ENCODE results near the gene CTR9. TPM values are rescaled to one million over a fixed set of nuclear protein-coding genes. Genes with fewer than 3 reads are reported as not detected.

The CTR9 gene
- total and polyA plus RNA-seq, 2 of the 13 experiments (the other 11 are each of a cell fraction or from before 2014, with no cell fraction given): 6.6 to 22.1 TPM

DNA sequence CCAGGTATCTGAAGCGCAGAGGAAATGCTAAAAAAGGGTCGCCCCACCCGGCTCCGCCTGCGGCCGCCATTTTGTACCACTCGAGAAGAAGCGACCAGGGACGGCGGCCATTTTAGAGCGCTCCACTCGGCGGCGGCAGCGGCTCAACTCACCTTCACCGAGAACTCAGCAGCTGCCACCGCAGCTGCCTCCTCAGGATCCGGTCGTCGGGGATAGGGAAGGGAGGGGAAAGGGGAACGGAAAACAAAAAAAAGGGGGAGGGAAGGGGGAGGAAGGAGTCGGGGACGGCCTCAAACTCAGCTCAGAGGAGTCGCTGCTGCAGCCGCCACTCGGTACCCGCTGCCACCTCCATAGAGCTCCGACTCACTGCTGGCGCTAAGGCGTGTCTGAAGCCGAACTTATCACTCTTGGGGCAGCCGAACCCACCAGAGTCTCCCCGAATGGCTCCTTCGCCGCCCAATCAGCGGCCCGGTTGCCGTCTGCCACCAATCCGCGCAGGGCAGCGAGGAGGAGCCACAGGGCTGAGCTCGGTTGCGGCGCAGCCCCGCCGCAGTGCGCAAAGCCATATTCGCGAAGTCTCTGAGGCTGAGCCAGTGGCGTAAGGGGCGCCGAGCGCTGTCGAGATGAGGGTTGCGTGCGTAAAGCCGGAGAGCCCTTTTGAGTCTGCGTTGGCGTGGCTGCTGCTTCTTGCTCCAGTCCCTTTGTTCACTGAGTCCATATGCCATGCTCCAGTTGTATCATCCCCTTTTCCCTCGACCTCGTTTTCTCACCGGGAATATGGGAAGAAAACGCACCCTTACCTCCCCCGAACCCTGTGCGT is 57.7 kb downstream of the CTR9 start, which contains the start of gene EIF4G2 (continued):
- TF ChIP-seq GMEB2 (CRISPR knock-in tag; IDR thresholded peaks at IDR 0.05; ENCODE audit: low read depth) (no peak), LCORL (IDR thresholded peaks at IDR 0.05) (no peak), LCORL (CRISPR knock-in tag; IDR thresholded peaks at IDR 0.05) (peak; percentile 65; the same call in 1 of the 2 replicates), AGO2 (optimal IDR thresholded peaks at IDR 0.05; ENCODE audit: low read depth, low read length) (peak; percentile 94), GABPA (IDR thresholded peaks at IDR 0.05; ENCODE audit: low read depth, low read length) (no peak), GABPA (CRISPR knock-in tag; IDR thresholded peaks at IDR 0.05; ENCODE audit: low read depth) (no peak), JUNB (CRISPR knock-in tag; IDR thresholded peaks at IDR 0.05; ENCODE audit: borderline replicate concordance) (peak; percentile 53; the same call in 1 of the 2 replicates), SRSF4 (IDR thresholded peaks at IDR 0.05; ENCODE audit: low read depth, low read length, poor library complexity, severe bottlenecking) (no peak), ZNF605 (CRISPR knock-in tag; IDR thresholded peaks at IDR 0.05) (peak; percentile 91; the same call in 1 of the 2 replicates), ZNF879 (CRISPR knock-in tag; IDR thresholded peaks at IDR 0.05) (no peak), GPN1 (CRISPR knock-in tag; IDR thresholded peaks at IDR 0.05; ENCODE audit: borderline replicate concordance) (no peak; the same call in 1 of the 2 replicates), KMT2B (CRISPR knock-in tag; IDR thresholded peaks at IDR 0.05) (peak; percentile 76), GFI1 (CRISPR knock-in tag; IDR thresholded peaks at IDR 0.05; ENCODE audit: borderline replicate concordance) (0 out of 2 replicates have a peak, but pooled peaks have one; percentile 57), ZSCAN22 (CRISPR knock-in tag; IDR thresholded peaks at IDR 0.05) (peak; percentile 50; the same call in 1 of the 2 replicates), ZNF468 (CRISPR knock-in tag; IDR thresholded peaks at IDR 0.05) (no peak), ZNF639 (CRISPR knock-in tag; conservative IDR thresholded peaks at IDR 0.05) (peak; percentile 81; the same call in 1 of the 2 replicates), TCF7 (IDR thresholded peaks at IDR 0.05; ENCODE audit: low read depth) (no peak), ZNF230 (CRISPR knock-in tag; IDR thresholded peaks at IDR 0.05) (peak; percentile 72), NR2F2 (IDR thresholded peaks at IDR 0.05; ENCODE audit: borderline replicate concordance, low read depth) (peak; percentile 29; the same call in 1 of the 2 replicates), ZNF333 (CRISPR knock-in tag; IDR thresholded peaks at IDR 0.05; ENCODE audit: borderline replicate concordance) (0 out of 2 replicates have a peak, but pooled peaks have one; percentile 53), BORCS8-MEF2B (CRISPR knock-in tag; IDR thresholded peaks at IDR 0.05) (peak; percentile 43; the same call in 1 of the 2 replicates), GZF1 (CRISPR knock-in tag; IDR thresholded peaks at IDR 0.05) (peak; percentile 25; the same call in 1 of the 2 replicates), ZFP41 (CRISPR knock-in tag; IDR thresholded peaks at IDR 0.05; ENCODE audit: borderline replicate concordance) (no peak; the same call in 1 of the 2 replicates), YEATS2 (CRISPR knock-in tag; IDR thresholded peaks at IDR 0.05; ENCODE audit: borderline replicate concordance) (peak; percentile 74; the same call in 1 of the 2 replicates)
- TF ChIP-seq, protein P1, sequence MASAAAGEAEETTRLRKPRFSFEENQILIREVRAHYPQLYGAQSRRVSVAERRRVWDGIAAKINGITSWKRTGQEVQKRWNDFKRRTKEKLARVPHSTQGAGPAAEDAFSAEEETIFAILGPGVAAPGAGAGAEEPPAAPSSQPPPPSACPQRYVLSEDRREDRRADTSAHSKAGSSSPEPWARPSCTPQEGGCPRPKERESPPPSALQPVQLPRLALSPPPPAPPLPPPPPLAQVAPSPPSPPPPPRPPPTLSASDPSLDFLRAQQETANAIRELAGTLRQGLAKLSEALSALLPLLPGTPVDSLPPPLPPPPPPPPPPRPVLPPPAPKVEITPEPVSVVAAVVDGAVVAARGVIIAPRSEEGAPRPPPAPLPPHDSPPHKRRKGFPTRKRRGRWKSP (CRISPR knock-in tag; IDR thresholded peaks at IDR 0.05): peak; percentile 100
- TF ChIP-seq, protein P2, sequence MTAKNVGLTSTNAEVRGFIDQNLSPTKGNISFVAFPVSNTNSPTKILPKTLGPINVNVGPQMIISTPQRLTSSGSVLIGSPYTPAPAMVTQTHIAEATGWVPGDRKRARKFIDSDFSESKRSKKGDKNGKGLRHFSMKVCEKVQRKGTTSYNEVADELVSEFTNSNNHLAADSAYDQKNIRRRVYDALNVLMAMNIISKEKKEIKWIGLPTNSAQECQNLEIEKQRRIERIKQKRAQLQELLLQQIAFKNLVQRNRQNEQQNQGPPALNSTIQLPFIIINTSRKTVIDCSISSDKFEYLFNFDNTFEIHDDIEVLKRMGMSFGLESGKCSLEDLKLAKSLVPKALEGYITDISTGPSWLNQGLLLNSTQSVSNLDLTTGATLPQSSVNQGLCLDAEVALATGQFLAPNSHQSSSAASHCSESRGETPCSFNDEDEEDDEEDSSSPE (CRISPR knock-in tag; IDR thresholded peaks at IDR 0.05): peak; percentile 55

Data from HepG2 (cell line).